Sciatic nerve (tissue), 2 donors: ENCODE measurements around the gene LMOD2. TPM values are rescaled to one million over a fixed set of nuclear protein-coding genes. Genes with fewer than 3 reads are reported as not detected.
A peak's percentile ranks its signal among the peaks of the same experiment; 100 is the strongest.
"Not testable (repeated sequence)": the region's sequence is repeated elsewhere in the genome, so short reads cannot be mapped to it uniquely, and the experiment has no call there.

Experiments used
- ATAC-seq: fragments of 200-7000 bp; cut with Tn5 transposase; one replicate; pipeline ENCODE4 v1.9.1; 2020; ENCODE audit warnings: mild to moderate bottlenecking, moderate library complexity
- DNase-seq: peaks from one replicate; pipeline ENCODE4 v3.0.0-alpha.2; 2020; ENCODE audit warnings: low spot score
- intact Hi-C: fragments of 100-400 bp; cut with DNase I; formaldehyde crosslinking; loops from one replicate; pipeline ENCODE4 v1.14.2; 2022
- total RNA-seq: library from RNA; stranded (reverse); fragmentation: NEBNext Ultra II Directional; extraction: Animal tissue kit (Norgen Biotek cat#: 25700); gene quantifications from one replicate; pipeline ENCODE4 v1.2.1, GENCODE V29; 2021
- donor health status: DM: no; HTN: no; CAD: no.
- donor health status: DM: no; HTN: no; CAD: no.

The LMOD2 gene
- not detected for total RNA-seq

GRCh38 chr7:123655614-123656013 is at the start of gene LMOD2:
TSS of gene LMOD2 (plus strand) at chr7:123655866. CDS start at chr7:123655964, 98 bp downstream.
- DNase-seq (no peak), ATAC-seq (peak; percentile 39)
- intact Hi-C loops = no loop called here

- no peak for ATAC-seq
- no peak for DNase-seq
- intact Hi-C loops = no loop called here
Observed at GRCh38 chr7:123607423-123607975, 48.2 kb upstream of the LMOD2 start.

GRCh38 chr7:123608991-123609882 is 46.4 kb upstream of the LMOD2 start:
- DNase-seq (no peak), ATAC-seq (no peak)
- intact Hi-C loops = no loop called here

- no peak for DNase-seq
- intact Hi-C loops = no loop called here
- ATAC-seq = no peak
Observed at GRCh38 chr7:123609883-123610239, 45.8 kb upstream of the LMOD2 start.

GRCh38 chr7:123612024-123612423 is 43.6 kb upstream of the LMOD2 start:
- DNase-seq (no peak), ATAC-seq (no peak)
- intact Hi-C loops = no loop called here

- intact Hi-C loops = no loop called here
- ATAC-seq (no peak), DNase-seq (no peak)
Observed at GRCh38 chr7:123615344-123615743, 40.3 kb upstream of the LMOD2 start.

DNA sequence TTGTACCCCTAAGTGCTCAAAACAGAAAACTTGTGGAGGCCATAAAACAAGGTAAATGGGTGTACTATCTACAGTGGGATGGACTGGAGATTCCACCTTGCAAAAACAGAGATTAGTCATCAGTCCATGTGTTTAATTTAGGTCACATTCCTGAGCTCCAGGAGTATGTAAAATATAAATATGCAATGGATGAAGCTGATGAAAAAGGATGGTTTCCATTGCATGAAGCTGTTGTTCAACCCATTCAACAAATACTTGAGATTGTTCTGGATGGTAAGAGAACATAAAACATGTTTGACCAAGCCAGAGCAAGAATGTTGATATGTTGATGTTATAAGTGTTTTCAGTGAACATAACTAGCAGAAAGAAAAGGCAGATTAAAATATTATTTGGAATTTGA is 39.4 kb upstream of the LMOD2 start:
- intact Hi-C loops = no loop called here
- ATAC-seq (no peak), DNase-seq (no peak)

GRCh38 chr7:123621707-123622106 is 34.0 kb upstream of the LMOD2 start:
- no peak for DNase-seq
- ATAC-seq = no peak
- intact Hi-C loops = no loop called here

GRCh38 chr7:123622660-123623386 is 32.8 kb upstream of the LMOD2 start:
- DNase-seq = no peak
- no peak for ATAC-seq
- intact Hi-C loops = no loop called here

- peak; percentile 60 for DNase-seq
- intact Hi-C loops = no loop called here
- ATAC-seq = no peak
Observed at GRCh38 chr7:123624527-123625183, 31.0 kb upstream of the LMOD2 start.

GRCh38 chr7:123625254-123625653 is 30.4 kb upstream of the LMOD2 start:
- intact Hi-C loops = no loop called here
- ATAC-seq (no peak), DNase-seq (no peak)

GRCh38 chr7:123627851-123628250 is 27.8 kb upstream of the LMOD2 start:
- ATAC-seq (no peak), DNase-seq (no peak)
- intact Hi-C loops = no loop called here

DNA sequence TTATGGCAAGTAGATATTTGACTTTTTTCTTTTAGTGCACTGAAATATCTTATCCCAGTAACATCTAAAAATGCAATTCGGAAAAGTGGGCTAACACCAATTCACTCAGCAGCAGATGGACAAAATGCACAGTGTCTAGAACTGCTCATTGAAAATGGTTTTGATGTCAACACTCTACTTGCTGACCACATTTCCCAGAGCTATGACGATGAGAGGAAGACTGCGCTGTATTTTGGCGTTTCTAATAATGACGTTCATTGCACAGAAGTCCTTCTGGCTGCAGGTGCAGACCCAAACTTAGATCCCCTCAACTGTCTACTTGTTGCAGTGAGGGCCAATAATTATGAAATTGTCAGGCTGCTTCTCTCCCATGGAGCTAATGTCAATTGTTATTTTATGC is 26.8 kb upstream of the LMOD2 start:
- ATAC-seq (no peak), DNase-seq (no peak)
- intact Hi-C loops = no loop called here

DNA sequence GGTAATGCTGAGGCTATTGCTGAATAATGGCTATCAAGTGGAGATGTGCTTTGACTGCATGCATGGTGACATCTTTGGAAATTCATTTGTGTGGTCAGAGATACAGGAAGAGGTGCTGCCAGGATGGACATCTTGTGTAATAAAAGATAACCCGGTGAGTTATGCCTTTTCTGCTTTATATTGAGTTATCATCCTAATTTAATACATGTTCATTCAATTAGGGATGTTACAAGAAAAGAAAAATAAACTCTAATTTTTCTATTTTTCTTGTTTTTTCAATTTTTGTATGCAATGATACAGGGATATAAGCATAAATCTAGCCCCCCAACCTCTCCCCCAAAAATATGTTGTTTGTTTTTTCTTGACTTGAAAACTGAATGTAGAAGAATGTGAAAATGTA is 26.4 kb upstream of the LMOD2 start:
- ATAC-seq (no peak), DNase-seq (no peak)
- intact Hi-C loops = no loop called here

DNA sequence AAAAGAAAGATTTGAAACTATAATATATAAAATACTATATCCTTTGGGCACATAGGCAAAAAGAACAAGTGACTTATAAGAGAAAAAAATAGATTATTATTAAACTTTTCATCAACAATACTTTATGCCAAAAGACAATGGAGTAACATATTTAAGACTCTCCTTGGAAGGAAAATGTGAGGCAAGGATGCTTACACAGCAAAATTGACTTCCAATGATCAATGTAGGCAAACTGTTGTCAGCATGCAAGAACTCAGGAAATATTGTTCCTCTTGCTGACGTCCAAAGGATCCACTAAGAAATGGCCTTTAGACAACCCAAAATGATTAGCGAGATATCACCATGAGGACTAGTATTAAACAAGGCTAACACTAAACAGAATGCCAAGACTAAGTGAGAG is 22.9 kb upstream of the LMOD2 start:
- ATAC-seq (no peak), DNase-seq (no peak)
- intact Hi-C loops = no loop called here

DNA sequence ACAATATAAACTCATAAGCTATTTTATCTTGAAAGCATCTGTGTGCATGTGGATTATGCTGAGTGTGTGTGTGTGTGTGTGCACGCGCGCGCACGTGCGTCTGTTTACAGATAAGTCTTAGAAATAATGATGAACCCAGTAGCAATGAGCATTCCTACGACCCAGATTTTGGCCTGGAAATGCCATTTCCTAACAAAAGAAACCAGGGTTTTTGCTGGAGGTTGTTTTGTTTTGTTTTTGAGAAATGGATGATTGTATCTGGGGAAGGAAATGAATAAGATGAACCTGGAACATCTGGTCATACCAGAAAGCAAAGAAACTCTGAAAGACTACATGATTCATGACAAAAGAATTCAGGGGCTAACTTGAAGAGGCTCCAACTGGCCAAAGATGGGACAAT is 22.1 kb upstream of the LMOD2 start:
- DNase-seq (no peak), ATAC-seq (no peak)
- intact Hi-C loops = no loop called here

- DNase-seq, intact Hi-C loops, ATAC-seq: not testable (repeated sequence)
Observed at GRCh38 chr7:123634011-123634573, 21.6 kb upstream of the LMOD2 start.

DNA sequence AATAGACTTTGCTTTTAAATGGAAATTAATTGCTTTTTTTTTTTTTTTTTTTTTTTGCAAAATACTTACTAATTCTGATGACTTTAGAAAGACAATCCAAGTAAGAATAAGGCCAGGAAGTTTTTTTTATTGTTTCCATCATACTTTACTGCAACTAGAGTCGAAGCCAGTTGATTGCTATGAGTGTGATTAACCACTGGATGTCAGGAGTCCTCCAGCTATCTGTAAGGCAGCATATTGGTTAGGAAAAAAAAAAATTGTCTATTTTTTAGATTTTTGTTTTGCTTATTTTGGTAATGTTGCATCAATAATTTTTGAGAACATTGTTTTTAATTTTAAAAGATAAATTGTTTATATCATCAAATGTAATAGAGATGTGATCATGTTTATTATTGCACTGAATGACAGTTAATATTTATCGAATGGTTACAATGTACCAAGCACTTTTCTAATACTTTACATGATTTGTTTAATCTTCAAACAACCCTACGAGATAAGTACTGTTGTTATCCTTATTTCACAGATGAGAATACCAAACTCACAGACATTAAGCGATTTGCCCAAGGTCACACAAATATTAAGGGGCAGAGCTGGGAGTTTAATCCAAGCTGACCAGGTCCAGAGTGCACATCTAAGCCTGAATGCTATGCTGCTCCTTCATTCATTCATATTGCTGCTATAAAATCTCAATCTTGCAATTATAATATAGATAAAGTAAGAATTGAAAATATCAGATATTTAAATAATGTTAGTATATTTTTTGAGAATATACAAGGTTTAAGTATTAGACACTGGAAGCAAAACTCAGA is 19.9 kb upstream of the LMOD2 start:
- intact Hi-C loops = no loop called here
- ATAC-seq = no peak
- no peak for DNase-seq

GRCh38 chr7:123637203-123637602 is 18.5 kb upstream of the LMOD2 start:
- intact Hi-C loops = no loop called here
- ATAC-seq = no peak

More at GRCh38 chr7:123637203-123637602, 18.5 kb upstream of the LMOD2 start:
- no peak for DNase-seq
